NCI-H2196 treated with DMSO at 0.1 percent for 48 hours (cell line): ENCODE results near the gene FOXP2.
"Not testable (repeated sequence)": the region's sequence is repeated elsewhere in the genome, so short reads cannot be mapped to it uniquely, and the experiment has no call there.

ENCODE experiments used
- DNase-seq: peaks from one replicate; lab custom pipeline; 2025; ENCODE audit not compliant: unreplicated experiment; lab: John Stamatoyannopoulos, UW

FOXP2 gene

GRCh38 chr7:114419441-114420272 lies 5.0 kb downstream of the FOXP2 start:
- DNase-seq: no peak

- DNase-seq: no peak
Measured at GRCh38 chr7:114422507-114423501, 8.2 kb downstream of the FOXP2 start.

GRCh38 chr7:114426382-114426781 lies 11.8 kb downstream of the FOXP2 start:
- DNase-seq: no peak

- DNase-seq: no peak
Measured at GRCh38 chr7:114426824-114427223, 12.2 kb downstream of the FOXP2 start.

GRCh38 chr7:114428211-114428610 lies 13.6 kb downstream of the FOXP2 start:
- DNase-seq: no peak

GRCh38 chr7:114431189-114431588 lies 16.6 kb downstream of the FOXP2 start:
- no peak for DNase-seq

- no peak for DNase-seq
Measured at GRCh38 chr7:114432061-114432460, 17.4 kb downstream of the FOXP2 start.

GRCh38 chr7:114432703-114433102 lies 18.1 kb downstream of the FOXP2 start:
- no peak for DNase-seq

- no peak for DNase-seq
Measured at GRCh38 chr7:114439581-114439980, 25.0 kb downstream of the FOXP2 start.

GRCh38 chr7:114440927-114441326 lies 26.3 kb downstream of the FOXP2 start:
- DNase-seq: not testable (repeated sequence)

- no peak for DNase-seq
Measured at GRCh38 chr7:114444196-114444595, 29.6 kb downstream of the FOXP2 start.

- DNase-seq: no peak
Measured at GRCh38 chr7:114450431-114450830, 35.8 kb downstream of the FOXP2 start.

- no peak for DNase-seq
Measured at GRCh38 chr7:114459574-114459973, 45.0 kb downstream of the FOXP2 start.

- no peak for DNase-seq
Measured at GRCh38 chr7:114460021-114460420, 45.4 kb downstream of the FOXP2 start.

GRCh38 chr7:114466917-114467316 lies 52.3 kb downstream of the FOXP2 start:
- no peak for DNase-seq

- DNase-seq: no peak
Measured at GRCh38 chr7:114468844-114469243, 54.2 kb downstream of the FOXP2 start.

- no peak for DNase-seq
Measured at GRCh38 chr7:114472896-114473512, 58.4 kb downstream of the FOXP2 start.

GRCh38 chr7:114478384-114478783 lies 63.8 kb downstream of the FOXP2 start:
- DNase-seq: no peak

- DNase-seq: no peak
Measured at GRCh38 chr7:114481999-114482398, 67.4 kb downstream of the FOXP2 start.

GRCh38 chr7:114484226-114484625 lies 69.6 kb downstream of the FOXP2 start:
- DNase-seq: no peak

- no peak for DNase-seq
Measured at GRCh38 chr7:114487174-114487573, 72.6 kb downstream of the FOXP2 start.
